ENCODE measurements around the gene PLA2G10. TPM values are rescaled to one million over a fixed set of nuclear protein-coding genes. Genes with fewer than 3 reads are reported as not detected.

Gene PLA2G10

GRCh38 chr16:14628806-14629611 is 65.1 kb downstream of the PLA2G10 start:
- Histone ChIP-seq H3K23ac (ENCODE audit: low read depth, low read length, poor library complexity) (no peak overlapping the region), H2BK15ac (ENCODE audit: low read length) (no peak overlapping the region), H3K4me3 (ENCODE audit: low read length in 2 of 2) (peak overlapping the region; percentile 86 to 88), H3K36me3 (replicated peaks in 1 of 2; ENCODE audit: control insufficient read depth in 2 of 2, insufficient read depth in 2 of 2, low read length in 2 of 2) (peaks cover 6 to 47% of the 10 kb centered on the region in 2 donors), H4K91ac (ENCODE audit: low read depth, low read length, poor library complexity) (no peak overlapping the region), H4K8ac (ENCODE audit: low read depth, low read length) (no peak overlapping the region), H2BK120ac (ENCODE audit: low read depth, low read length) (no peak overlapping the region), H3K4ac (ENCODE audit: low read length) (no peak overlapping the region), H3K27ac (replicated peaks; ENCODE audit: low read length) (peak overlapping the region; percentile 7), H3K18ac (ENCODE audit: low read length) (no peak overlapping the region), H3K27me3 (ENCODE audit: control insufficient read depth in 3 of 3, insufficient read depth in 3 of 3, low read depth in 1 of 3, low read length in 3 of 3) (no peaks in the 10 kb centered on the region), H3K9ac (ENCODE audit: low read depth, low read length, poor library complexity) (peak overlapping the region; percentile 97), H3K79me1 (ENCODE audit: low read depth, low read length) (peaks cover 7% of the 10 kb centered on the region), H2BK5ac (ENCODE audit: low read length) (peak overlapping the region; percentile 54), H3K4me2 (ENCODE audit: insufficient read depth, low read length, poor library complexity, severe bottlenecking) (peak overlapping the region; percentile 85), H2AK5ac (ENCODE audit: low read depth, low read length) (peak overlapping the region; percentile 79), H3K4me1 (ENCODE audit: control insufficient read depth in 2 of 2, insufficient read depth in 1 of 2, low read depth in 1 of 2, low read length in 2 of 2) (peaks cover 7 to 9% of the 10 kb centered on the region in 2 donors), H2BK12ac (ENCODE audit: low read length) (no peak overlapping the region), H3K9me3 (replicated peaks in 1 of 2; ENCODE audit: control insufficient read depth in 2 of 2, insufficient read depth in 1 of 2, low read depth in 1 of 2, low read length in 2 of 2) (peaks cover 0 to 1% of the 10 kb centered on the region in 2 donors), H3K14ac (ENCODE audit: low read length) (no peak overlapping the region), H2AFZ (ENCODE audit: low read length) (peak overlapping the region; percentile 88)
- no peak for DNase-seq (ENCODE audit: low spot score)
- WGBS, 2 donors (ENCODE audit: extremely low coverage in 2 of 2, insufficient read length in 2 of 2, insufficient replicate concordance in 1 of 2): no CpG with 5 or more reads among the region's 12 CpGs

GRCh38 chr16:14627078-14627477 is 67.0 kb downstream of the PLA2G10 start:
- no peak for DNase-seq (ENCODE audit: low spot score)
- Histone ChIP-seq H2BK12ac (ENCODE audit: low read length) (no peak overlapping the region), H3K4me3 (ENCODE audit: low read length in 2 of 2) (no peak overlapping the region), H3K9me3 (replicated peaks in 1 of 2; ENCODE audit: control insufficient read depth in 2 of 2, insufficient read depth in 1 of 2, low read depth in 1 of 2, low read length in 2 of 2) (peaks cover 0 to 1% of the 10 kb centered on the region in 2 donors), H3K4me1 (ENCODE audit: control insufficient read depth in 2 of 2, insufficient read depth in 1 of 2, low read depth in 1 of 2, low read length in 2 of 2) (peaks cover 5 to 7% of the 10 kb centered on the region in 2 donors), H2AK5ac (ENCODE audit: low read depth, low read length) (no peak overlapping the region), H3K27me3 (ENCODE audit: control insufficient read depth in 3 of 3, insufficient read depth in 3 of 3, low read depth in 1 of 3, low read length in 3 of 3) (no peaks in the 10 kb centered on the region), H3K9ac (ENCODE audit: low read depth, low read length, poor library complexity) (no peak overlapping the region), H2AFZ (ENCODE audit: low read length) (no peak overlapping the region), H4K91ac (ENCODE audit: low read depth, low read length, poor library complexity) (no peak overlapping the region), H3K4me2 (ENCODE audit: insufficient read depth, low read length, poor library complexity, severe bottlenecking) (no peak overlapping the region), H2BK5ac (ENCODE audit: low read length) (no peak overlapping the region), H3K36me3 (replicated peaks in 1 of 2; ENCODE audit: control insufficient read depth in 2 of 2, insufficient read depth in 2 of 2, low read length in 2 of 2) (peaks cover 6 to 64% of the 10 kb centered on the region in 2 donors), H2BK15ac (ENCODE audit: low read length) (no peak overlapping the region), H2BK120ac (ENCODE audit: low read depth, low read length) (no peak overlapping the region), H4K8ac (ENCODE audit: low read depth, low read length) (no peak overlapping the region), H3K14ac (ENCODE audit: low read length) (no peak overlapping the region), H3K79me1 (ENCODE audit: low read depth, low read length) (no peaks in the 10 kb centered on the region), H3K18ac (ENCODE audit: low read length) (no peak overlapping the region), H3K23ac (ENCODE audit: low read depth, low read length, poor library complexity) (no peak overlapping the region), H3K27ac (replicated peaks; ENCODE audit: low read length) (no peak overlapping the region), H3K4ac (ENCODE audit: low read length) (no peak overlapping the region)
- WGBS, 2 donors (ENCODE audit: extremely low coverage in 2 of 2, insufficient read length in 2 of 2, insufficient replicate concordance in 1 of 2): no CpG with 5 or more reads among the region's 4 CpGs

Small RNAs within 50 kb of the gene (small RNA-seq; reads per million reads assigned to genes)
- gene RNU7-125P (ENCODE audit: insufficient read depth): not detected
